Fibroblast of skin of abdomen (primary cell): ENCODE results near the gene ZC3H18.
"Not testable (repeated sequence)": the region's sequence is repeated elsewhere in the genome, so short reads cannot be mapped to it uniquely, and the experiment has no call there.

ENCODE experiments used
- DNase-seq: peaks from one replicate; pipeline ENCODE4 v3.0.0-alpha.2; 2013

Gene ZC3H18

GRCh38 chr16:88608076-88608475 lies 37.9 kb downstream of the ZC3H18 start:
- DNase-seq, result no peak

- not testable (repeated sequence) for DNase-seq
Observed at GRCh38 chr16:88609426-88609825, 39.2 kb downstream of the ZC3H18 start.

- no peak for DNase-seq
Observed at GRCh38 chr16:88610080-88610479, 39.9 kb downstream of the ZC3H18 start.

GRCh38 chr16:88610909-88611812 lies 41.0 kb downstream of the ZC3H18 start:
- no peak for DNase-seq

GRCh38 chr16:88613293-88613692 lies 43.1 kb downstream of the ZC3H18 start:
- no peak for DNase-seq

- DNase-seq, result no peak
Observed at GRCh38 chr16:88613911-88614817, 44.0 kb downstream of the ZC3H18 start.

- no peak for DNase-seq
Observed at GRCh38 chr16:88614818-88615580, 44.8 kb downstream of the ZC3H18 start.

- DNase-seq, result no peak
Observed at GRCh38 chr16:88616320-88616719, 46.1 kb downstream of the ZC3H18 start.

- no peak for DNase-seq
Observed at GRCh38 chr16:88616736-88617135, 46.5 kb downstream of the ZC3H18 start.

GRCh38 chr16:88617268-88618031 lies 47.2 kb downstream of the ZC3H18 start:
- DNase-seq, result no peak

- DNase-seq, result no peak
Observed at GRCh38 chr16:88618182-88618955, 48.2 kb downstream of the ZC3H18 start.

- no peak for DNase-seq
Observed at GRCh38 chr16:88618956-88619667, 48.9 kb downstream of the ZC3H18 start.

- no peak for DNase-seq
Observed at GRCh38 chr16:88619859-88620815, 49.9 kb downstream of the ZC3H18 start.

GRCh38 chr16:88622125-88622524 lies 51.9 kb downstream of the ZC3H18 start:
- DNase-seq, result no peak

- no peak for DNase-seq
Observed at GRCh38 chr16:88622866-88623265, 52.7 kb downstream of the ZC3H18 start.

- DNase-seq, result no peak
Observed at GRCh38 chr16:88623858-88624257, 53.7 kb downstream of the ZC3H18 start.

- DNase-seq, result no peak
Observed at GRCh38 chr16:88624481-88624880, 54.3 kb downstream of the ZC3H18 start.

- DNase-seq, result no peak
Observed at GRCh38 chr16:88624977-88625576, 54.9 kb downstream of the ZC3H18 start.

GRCh38 chr16:88626646-88627045 lies 56.4 kb downstream of the ZC3H18 start:
- DNase-seq, result no peak
